ENCODE data around the gene SOBP. TPM values are rescaled to one million over a fixed set of nuclear protein-coding genes. Genes with fewer than 3 reads are reported as not detected.

SOBP gene
- total and polyA plus RNA-seq, 10 donors = 0.87 to 7.8 (median 4.9) TPM

DNA sequence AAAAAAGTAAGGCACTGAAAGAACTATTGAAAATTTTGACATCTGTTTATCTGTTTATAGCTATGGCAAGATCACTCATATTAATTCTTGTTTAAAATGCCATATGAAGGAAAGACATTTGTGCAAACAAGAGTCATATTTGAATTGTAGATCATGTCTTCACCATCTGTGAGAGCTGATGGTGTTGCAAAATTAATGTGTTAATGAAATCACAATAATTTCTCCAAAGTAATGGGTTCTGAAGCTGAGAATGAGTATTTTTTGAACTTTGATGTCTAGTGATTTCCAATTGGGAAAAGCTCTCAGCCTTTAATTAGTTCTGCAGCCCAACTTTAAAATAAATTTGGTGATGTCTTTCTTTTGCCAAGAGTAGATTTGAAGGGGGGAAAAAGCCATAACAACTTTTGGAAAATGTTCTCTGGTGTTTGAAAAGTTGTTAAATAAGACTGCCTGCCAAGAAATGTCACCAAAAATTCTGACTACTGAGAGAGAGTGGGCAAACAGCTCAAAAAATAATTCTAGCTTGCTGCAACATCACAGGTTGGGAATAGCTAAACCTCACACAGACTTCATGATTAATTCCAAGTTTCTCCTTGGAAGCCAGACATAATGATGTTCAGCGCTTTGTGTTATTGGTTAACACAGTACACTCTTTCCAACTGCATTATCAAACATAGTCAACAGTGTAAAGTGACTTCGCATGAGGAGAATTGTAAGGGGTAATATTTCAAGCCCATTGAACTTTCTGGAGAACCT lies 142.6 kb downstream of the SOBP start:
- Histone ChIP-seq H3K27me3 (replicated peaks in 1 of 7) (peaks cover 2 to 46% (median 21%) of the 10 kb centered on the region in 7 donors), H3K27ac (no peak overlapping the region), H3K4me1 (peaks cover 0 to 29% (median 6%) of the 10 kb centered on the region in 6 donors), H3K4me3 (no peak overlapping the region), H3K9me3 (no peaks in the 10 kb centered on the region), H3K36me3 (no peaks in the 10 kb centered on the region)
- intact Hi-C loops (cut with DNase I; ENCODE audit: low total_unique reads) = no loop called here
- DNase-seq = no peak
- 97 to 100% (median 98%) methylated on average over 2 of the region's 2 CpGs for WGBS, 5 donors
- TF ChIP-seq POLR2A (IDR thresholded peaks at IDR 0.05) (no peak), POLR2AphosphoS5 (IDR thresholded peaks at IDR 0.05) (no peak)
- TF ChIP-seq, protein P1, sequence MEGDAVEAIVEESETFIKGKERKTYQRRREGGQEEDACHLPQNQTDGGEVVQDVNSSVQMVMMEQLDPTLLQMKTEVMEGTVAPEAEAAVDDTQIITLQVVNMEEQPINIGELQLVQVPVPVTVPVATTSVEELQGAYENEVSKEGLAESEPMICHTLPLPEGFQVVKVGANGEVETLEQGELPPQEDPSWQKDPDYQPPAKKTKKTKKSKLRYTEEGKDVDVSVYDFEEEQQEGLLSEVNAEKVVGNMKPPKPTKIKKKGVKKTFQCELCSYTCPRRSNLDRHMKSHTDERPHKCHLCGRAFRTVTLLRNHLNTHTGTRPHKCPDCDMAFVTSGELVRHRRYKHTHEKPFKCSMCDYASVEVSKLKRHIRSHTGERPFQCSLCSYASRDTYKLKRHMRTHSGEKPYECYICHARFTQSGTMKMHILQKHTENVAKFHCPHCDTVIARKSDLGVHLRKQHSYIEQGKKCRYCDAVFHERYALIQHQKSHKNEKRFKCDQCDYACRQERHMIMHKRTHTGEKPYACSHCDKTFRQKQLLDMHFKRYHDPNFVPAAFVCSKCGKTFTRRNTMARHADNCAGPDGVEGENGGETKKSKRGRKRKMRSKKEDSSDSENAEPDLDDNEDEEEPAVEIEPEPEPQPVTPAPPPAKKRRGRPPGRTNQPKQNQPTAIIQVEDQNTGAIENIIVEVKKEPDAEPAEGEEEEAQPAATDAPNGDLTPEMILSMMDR (IDR thresholded peaks at IDR 0.05 in 8 of 11, conservative IDR thresholded peaks at IDR 0.05 in 3 of 11) = no peak

DNA sequence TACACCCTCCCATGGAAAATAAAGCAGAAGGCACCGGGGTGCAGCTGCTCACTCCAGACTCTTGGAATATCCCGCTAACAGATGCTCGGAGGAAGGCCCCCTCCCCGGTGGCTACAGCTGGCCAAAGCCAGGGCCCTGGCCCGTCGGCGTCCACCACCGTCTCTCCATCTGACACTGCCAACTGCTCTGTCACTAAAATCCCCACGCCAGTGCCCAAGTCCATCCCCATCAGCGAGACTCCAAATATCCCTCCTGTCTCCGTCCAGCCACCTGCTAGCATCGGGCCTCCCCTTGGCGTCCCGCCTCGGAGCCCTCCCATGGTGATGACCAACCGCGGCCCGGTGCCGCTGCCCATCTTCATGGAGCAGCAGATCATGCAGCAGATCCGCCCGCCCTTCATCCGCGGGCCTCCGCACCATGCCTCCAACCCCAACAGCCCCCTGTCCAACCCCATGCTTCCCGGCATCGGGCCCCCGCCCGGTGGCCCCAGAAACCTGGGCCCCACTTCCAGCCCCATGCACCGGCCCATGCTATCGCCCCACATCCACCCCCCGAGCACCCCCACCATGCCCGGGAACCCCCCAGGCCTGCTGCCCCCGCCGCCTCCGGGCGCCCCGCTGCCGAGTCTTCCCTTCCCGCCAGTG lies 143.9 kb downstream of the SOBP start:
- intact Hi-C loops (cut with DNase I; ENCODE audit: low total_unique reads) = no loop called here
- H3K9me3 ChIP-seq = no peaks in the 10 kb centered on the region
- WGBS, 5 donors = 46 to 75% (median 62%) methylated on average over 30 to 39 of the region's 39 CpGs
- DNase-seq = no peak
- H3K36me3 ChIP-seq = no peaks in the 10 kb centered on the region
- H3K27me3 ChIP-seq (replicated peaks in 1 of 7) = peaks cover 2 to 46% (median 21%) of the 10 kb centered on the region in 7 donors
- no peak for TF ChIP-seq POLR2A (IDR thresholded peaks at IDR 0.05)
- no peak for TF ChIP-seq POLR2AphosphoS5 (IDR thresholded peaks at IDR 0.05)
- TF ChIP-seq, protein P1 (IDR thresholded peaks at IDR 0.05 in 8 of 11, conservative IDR thresholded peaks at IDR 0.05 in 3 of 11) = no peak
- peak overlapping the region in 6 of 8 donors; percentile 22 to 71 (median 36) for H3K4me3 ChIP-seq
- peaks cover 0 to 41% (median 8%) of the 10 kb centered on the region in 6 donors for H3K4me1 ChIP-seq
- H3K27ac ChIP-seq = no peak overlapping the region

DNA sequence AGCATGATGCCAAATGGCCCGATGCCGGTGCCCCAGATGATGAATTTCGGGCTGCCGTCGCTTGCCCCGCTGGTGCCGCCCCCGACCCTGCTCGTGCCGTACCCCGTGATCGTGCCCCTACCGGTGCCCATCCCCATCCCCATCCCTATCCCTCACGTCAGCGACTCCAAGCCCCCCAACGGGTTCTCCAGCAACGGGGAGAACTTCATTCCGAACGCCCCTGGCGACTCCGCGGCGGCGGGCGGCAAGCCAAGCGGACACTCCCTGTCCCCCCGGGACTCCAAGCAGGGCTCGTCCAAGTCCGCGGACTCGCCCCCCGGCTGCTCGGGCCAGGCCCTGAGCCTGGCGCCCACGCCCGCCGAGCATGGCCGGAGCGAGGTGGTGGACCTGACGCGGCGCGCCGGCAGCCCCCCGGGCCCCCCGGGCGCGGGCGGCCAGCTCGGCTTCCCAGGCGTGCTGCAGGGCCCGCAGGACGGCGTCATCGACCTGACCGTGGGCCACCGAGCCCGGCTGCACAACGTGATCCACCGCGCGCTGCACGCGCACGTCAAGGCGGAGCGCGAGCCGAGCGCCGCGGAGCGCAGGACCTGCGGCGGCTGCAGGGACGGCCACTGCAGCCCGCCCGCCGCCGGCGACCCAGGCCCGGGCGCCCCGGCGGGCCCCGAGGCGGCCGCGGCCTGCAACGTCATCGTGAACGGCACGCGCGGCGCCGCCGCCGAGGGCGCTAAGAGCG lies 144.6 kb downstream of the SOBP start:
- H3K36me3 ChIP-seq = no peaks in the 10 kb centered on the region
- WGBS, 5 donors = 4 to 21% (median 7%) methylated on average over 29 to 101 of the region's 101 CpGs
- no peaks in the 10 kb centered on the region for H3K9me3 ChIP-seq
- H3K4me1 ChIP-seq = peaks cover 0 to 45% (median 8%) of the 10 kb centered on the region in 6 donors
- H3K27ac ChIP-seq = no peak overlapping the region
- intact Hi-C loops (cut with DNase I; ENCODE audit: low total_unique reads) = no loop called here
- no peak for DNase-seq
- peak overlapping the region in 7 of 8 donors; percentile 22 to 71 (median 36) for H3K4me3 ChIP-seq
- peaks cover 2 to 46% (median 21%) of the 10 kb centered on the region in 7 donors for H3K27me3 ChIP-seq (replicated peaks in 1 of 7)
- TF ChIP-seq POLR2A (IDR thresholded peaks at IDR 0.05) (no peak), POLR2AphosphoS5 (IDR thresholded peaks at IDR 0.05) (no peak)
- TF ChIP-seq, protein P1 (IDR thresholded peaks at IDR 0.05 in 8 of 11, conservative IDR thresholded peaks at IDR 0.05 in 3 of 11) = no peak
